Hematopoietic multipotent progenitor cell (in vitro differentiated cells): Measurements from ENCODE around the gene EXOC7. TPM values are rescaled to one million over a fixed set of nuclear protein-coding genes. Genes with fewer than 3 reads are reported as not detected.

Source experiments
- DNase-seq, 3 donors: peaks; one replicate each; pipeline ENCODE4 v3.0.0-alpha.2; 2011 to 2015; ENCODE audit warnings: low read depth in 2 of 3, low spot score in 2 of 3
- total RNA-seq: library from RNA; depleted of rRNA; stranded (reverse); fragments of >200 nt; gene quantifications from one replicate; pipeline ENCODE4 v1.2.3, GENCODE V29; 2012

EXOC7 gene
- total RNA-seq, 1 donor = 111 TPM

- no peak for DNase-seq
Measured at GRCh38 chr17:76138896-76139752, 35.5 kb upstream of the EXOC7 start.

GRCh38 chr17:76138234-76138895 lies 34.8 kb upstream of the EXOC7 start:
- no peak for DNase-seq

- DNase-seq = no peak
Measured at GRCh38 chr17:76137351-76138233, 34.0 kb upstream of the EXOC7 start.

GRCh38 chr17:76137001-76137350 lies 33.4 kb upstream of the EXOC7 start:
- no peak for DNase-seq

GRCh38 chr17:76136276-76137000 lies 32.9 kb upstream of the EXOC7 start:
- DNase-seq = no peak

- DNase-seq = no peak
Measured at GRCh38 chr17:76135810-76136188, 32.2 kb upstream of the EXOC7 start.

- no peak for DNase-seq
Measured at GRCh38 chr17:76134911-76135809, 31.6 kb upstream of the EXOC7 start.

- no peak for DNase-seq
Measured at GRCh38 chr17:76132574-76133338, 29.2 kb upstream of the EXOC7 start.

- no peak for DNase-seq
Measured at GRCh38 chr17:76131692-76132573, 28.3 kb upstream of the EXOC7 start.

- DNase-seq = no peak
Measured at GRCh38 chr17:76131051-76131691, 27.6 kb upstream of the EXOC7 start.

- DNase-seq = no peak
Measured at GRCh38 chr17:76130473-76130872, 26.9 kb upstream of the EXOC7 start.

GRCh38 chr17:76125922-76126321 lies 22.3 kb upstream of the EXOC7 start:
- no peak for DNase-seq

- no peak for DNase-seq
Measured at GRCh38 chr17:76125391-76125675, 21.7 kb upstream of the EXOC7 start.

GRCh38 chr17:76124582-76125390 lies 21.2 kb upstream of the EXOC7 start:
- no peak for DNase-seq

GRCh38 chr17:76123749-76124581 lies 20.4 kb upstream of the EXOC7 start:
- DNase-seq = no peak

- no peak for DNase-seq
Measured at GRCh38 chr17:76123191-76123499, 19.6 kb upstream of the EXOC7 start.
